AG10803 (cell line): Measurements from ENCODE around the gene MMP23B.
"Not testable (repeated sequence)": the region's sequence is repeated elsewhere in the genome, so short reads cannot be mapped to it uniquely, and the experiment has no call there.

Experiments used
- DNase-seq: peaks from one replicate; pipeline ENCODE4 v3.0.0; 2010; ENCODE audit warnings: low read depth
- H3K4me3 ChIP-seq: 2 replicates; pipeline ENCODE4 v1.5.1; 2011; ENCODE audit warnings: mild to moderate bottlenecking, low read length, control low read depth
- TF ChIP-seq, protein P1 (sequence below): conservative IDR thresholded peaks from 2 replicates; pipeline ENCODE4 v1.5.1; 2011; ENCODE audit warnings: mild to moderate bottlenecking, low read length, control low read depth, inconsistent platforms

The MMP23B gene

DNA sequence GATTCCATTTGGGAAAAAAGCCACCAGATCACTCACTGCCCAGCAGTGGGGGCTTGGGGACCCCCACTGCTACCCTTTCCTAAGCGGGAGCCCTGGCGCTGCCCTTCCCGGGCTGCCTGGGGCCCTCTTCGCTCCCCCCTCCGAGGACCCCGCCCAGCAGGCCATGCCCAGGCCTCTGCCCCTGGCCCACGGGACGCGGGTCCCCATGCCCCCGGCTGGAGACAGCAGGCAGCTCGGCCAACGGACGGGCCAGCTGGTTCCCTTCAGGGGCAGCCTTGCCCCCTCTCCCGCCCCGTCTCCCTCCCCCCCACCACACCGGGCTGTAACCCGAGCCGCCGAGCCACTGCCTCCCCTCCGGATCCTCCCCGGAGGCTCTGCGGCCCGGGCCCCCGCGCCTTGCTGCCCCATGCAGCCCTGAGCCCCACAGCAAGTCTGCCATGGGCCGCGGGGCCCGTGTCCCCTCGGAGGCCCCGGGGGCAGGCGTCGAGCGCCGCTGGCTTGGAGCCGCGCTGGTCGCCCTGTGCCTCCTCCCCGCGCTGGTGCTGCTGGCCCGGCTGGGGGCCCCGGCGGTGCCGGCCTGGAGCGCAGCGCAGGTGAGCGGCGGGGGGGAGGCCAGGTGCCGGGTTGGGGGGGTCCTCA lies at the start of gene MMP23B:
Gene MMP23B (plus strand): TSS at position 392 of the 639 bp plus-strand sequence. CDS start 46 bp downstream, at position 438.
- DNase-seq = no peak
- TF ChIP-seq, protein P1, sequence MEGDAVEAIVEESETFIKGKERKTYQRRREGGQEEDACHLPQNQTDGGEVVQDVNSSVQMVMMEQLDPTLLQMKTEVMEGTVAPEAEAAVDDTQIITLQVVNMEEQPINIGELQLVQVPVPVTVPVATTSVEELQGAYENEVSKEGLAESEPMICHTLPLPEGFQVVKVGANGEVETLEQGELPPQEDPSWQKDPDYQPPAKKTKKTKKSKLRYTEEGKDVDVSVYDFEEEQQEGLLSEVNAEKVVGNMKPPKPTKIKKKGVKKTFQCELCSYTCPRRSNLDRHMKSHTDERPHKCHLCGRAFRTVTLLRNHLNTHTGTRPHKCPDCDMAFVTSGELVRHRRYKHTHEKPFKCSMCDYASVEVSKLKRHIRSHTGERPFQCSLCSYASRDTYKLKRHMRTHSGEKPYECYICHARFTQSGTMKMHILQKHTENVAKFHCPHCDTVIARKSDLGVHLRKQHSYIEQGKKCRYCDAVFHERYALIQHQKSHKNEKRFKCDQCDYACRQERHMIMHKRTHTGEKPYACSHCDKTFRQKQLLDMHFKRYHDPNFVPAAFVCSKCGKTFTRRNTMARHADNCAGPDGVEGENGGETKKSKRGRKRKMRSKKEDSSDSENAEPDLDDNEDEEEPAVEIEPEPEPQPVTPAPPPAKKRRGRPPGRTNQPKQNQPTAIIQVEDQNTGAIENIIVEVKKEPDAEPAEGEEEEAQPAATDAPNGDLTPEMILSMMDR = no peak

DNA sequence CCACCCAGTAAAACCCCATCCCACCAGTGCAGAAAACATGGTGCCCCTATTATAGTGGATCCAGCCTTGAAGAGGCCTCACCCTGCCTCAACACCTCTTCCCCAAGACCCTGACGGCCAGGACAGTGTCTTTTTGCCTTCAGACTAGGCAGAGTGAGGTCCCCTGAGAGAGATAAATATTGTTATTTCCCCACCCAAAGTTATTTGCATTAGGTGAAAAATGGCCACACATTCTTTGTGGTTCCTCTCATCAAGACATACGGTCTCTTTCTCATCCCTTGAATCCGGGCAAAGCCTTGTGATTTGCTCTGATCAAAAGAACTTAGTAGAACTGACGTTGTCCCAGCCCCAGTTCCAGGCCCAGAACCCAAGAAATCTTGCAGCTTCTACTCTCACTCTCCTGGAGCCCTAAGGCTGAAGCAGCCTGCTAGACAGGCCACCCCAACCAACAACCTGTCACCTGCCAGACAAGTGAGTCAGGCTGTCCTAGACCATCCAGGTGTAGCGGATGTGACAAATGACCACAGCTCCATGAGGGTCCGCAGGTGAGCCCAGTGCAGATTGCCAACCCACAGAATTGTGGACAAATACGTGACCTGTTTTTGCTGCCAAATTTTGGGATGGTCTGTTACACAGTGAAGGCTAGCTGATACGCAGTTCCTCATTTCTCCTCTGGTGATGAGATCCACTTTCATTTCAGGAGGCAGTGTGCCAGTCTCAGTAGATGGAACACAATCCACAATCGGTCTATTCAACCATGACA lies 49.2 kb upstream of the MMP23B start:
- no peak for DNase-seq
- no peak overlapping the region for H3K4me3 ChIP-seq
- TF ChIP-seq, protein P1 = no peak

More for the DNA sequence above, at the start of gene MMP23B:
- H3K4me3 ChIP-seq = no peak within 1 kb of the TSS

DNA sequence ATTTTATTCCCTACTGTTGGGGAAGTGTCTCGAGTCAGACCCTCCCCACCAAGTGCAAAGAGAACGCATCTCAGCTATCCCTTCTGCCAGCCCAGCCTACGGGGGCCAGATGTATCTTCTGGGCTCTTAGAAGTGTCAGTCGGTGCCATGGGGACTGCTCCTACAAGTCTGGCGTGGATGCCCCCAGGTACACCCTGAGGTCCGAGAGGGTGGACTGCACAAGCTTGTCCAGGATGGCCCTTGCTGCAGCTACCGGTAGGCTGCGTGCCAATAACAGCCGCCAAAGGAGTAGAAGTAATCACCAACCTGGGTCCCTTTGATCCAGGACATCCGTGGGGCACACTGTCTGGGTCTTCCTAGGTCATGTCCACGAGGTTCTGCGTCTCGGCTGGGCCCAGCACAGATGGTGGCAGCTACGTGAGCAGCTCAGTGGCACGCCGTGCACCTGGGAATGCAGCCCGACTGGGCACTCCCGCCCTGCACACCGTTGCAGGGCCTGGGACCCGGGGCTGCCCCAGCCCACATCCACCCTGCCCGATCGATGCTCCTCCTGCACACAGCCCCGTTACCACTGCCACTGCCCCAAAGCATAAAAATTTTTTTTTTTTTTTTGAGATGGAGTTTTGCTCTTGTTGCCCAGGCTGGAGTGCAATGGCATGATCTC lies 48.5 kb upstream of the MMP23B start:
- no peak for DNase-seq
- no peak overlapping the region for H3K4me3 ChIP-seq
- TF ChIP-seq, protein P1 = no peak

DNA sequence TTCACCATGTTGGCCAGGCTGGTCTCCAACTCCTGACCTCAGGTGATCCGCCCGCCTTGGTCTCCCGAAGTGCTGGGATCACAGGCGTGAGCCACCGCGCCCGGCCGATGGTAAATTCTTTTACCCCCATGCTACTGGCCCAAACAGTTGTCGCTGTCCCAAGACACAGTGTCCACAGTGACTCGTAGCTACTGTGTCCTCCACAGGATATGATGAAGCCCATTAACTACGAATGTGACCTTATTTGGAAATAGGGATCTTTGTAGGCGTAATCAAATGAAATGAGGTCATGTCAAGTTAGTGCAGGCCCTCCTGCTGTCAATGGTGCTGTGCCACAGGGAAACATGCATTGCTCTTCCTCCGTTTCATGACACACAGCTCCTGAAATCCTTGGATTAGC lies 40.5 kb upstream of the MMP23B start:
- no peak overlapping the region for H3K4me3 ChIP-seq
- DNase-seq = no peak
- TF ChIP-seq, protein P1 = no peak

DNA sequence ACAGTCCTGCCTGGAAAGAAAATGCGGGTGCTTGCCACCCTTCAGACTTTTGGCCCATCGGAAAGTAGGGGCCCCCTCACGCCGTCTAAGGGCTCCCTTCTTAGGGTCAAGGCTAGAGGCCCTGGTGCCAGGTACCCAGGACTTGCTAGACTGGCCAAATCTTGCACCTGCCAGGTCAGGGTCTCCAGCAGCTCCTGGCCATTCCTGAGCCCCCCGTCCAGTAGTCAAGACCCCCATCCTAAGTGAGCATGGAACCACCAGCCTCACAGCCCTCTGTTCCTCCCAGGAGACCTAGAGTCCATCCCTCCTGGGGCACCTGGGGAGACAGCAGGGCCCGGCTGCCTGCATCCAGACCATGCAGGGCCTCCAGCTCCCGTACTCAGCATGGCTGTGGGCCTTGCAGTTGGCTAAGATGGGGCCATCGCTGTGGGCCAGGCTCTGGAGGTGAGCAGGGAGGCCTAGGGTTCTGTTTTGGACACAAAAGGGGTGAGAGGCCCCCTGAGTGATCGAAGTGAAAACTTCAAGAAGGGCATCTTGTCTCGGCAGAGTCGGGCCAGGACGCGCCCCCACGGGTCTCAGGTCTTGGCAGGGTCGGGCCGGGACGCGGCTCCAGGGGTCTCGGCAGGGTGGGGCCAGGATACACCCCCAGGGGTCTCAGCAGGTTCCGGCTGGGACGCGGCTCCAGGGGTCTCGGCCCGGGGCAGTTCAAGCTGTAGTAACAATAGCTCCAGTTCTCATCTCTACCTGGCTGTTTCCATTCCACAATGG lies 38.0 kb upstream of the MMP23B start:
- no peak overlapping the region for H3K4me3 ChIP-seq
- TF ChIP-seq, protein P1 = no peak
- DNase-seq = no peak

DNA sequence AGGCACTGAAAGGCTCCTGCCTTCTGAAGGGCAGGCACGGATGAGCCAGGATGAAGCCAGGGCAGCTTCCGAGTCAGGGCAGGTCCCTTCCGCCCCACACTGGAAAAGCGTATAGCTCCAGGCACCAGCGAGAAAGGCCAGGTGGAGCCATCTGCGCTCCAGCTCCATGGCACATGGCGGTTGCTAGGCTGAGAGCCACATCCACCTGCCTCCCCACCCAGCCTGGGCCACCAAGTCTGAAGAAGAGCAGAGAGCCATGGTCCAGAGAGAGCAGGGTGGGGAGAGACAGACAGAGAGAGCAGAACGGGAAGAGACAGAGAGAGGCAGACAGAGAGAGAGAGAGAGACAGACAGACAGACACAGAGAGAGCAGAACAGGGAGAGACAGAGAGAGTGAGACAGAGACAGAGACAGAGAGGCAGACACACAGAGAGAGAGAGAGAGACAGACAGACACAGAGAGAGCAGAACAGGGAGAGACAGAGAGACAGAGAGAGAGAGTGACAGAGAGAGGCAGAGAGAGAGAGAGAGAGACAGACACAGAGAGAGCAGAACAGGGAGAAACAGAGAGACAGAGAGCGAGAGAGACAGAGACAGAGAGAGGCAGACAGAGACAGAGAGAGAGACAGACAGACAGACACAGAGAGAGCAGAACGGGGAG lies 37.2 kb upstream of the MMP23B start:
- no peak overlapping the region for H3K4me3 ChIP-seq
- TF ChIP-seq, protein P1 = no peak
- DNase-seq = no peak

DNA sequence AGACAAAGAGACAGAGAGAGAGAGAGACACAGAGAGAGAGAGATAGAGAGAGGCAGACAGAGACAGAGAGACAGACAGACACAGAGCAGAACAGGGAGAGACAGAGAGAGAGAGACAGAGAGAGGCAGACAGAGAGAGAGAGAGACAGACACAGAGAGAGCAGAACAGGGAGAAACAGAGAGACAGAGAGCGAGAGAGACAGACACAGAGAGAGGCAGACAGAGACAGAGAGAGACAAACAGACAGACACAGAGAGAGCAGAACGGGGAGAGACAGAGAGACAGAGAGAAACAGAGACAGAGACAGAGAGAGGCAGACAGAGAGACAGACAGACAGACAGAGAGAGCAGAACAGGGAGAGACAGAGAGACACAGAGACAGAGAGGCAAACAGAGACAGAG lies 36.6 kb upstream of the MMP23B start:
- DNase-seq, H3K4me3 ChIP-seq: not testable (repeated sequence)
